Left ventricle myocardium inferior (tissue), 1 donor: Measurements from ENCODE around the gene DNAJC24. TPM values are rescaled to one million over a fixed set of nuclear protein-coding genes. Genes with fewer than 3 reads are reported as not detected.
"Not testable (repeated sequence)": the region's sequence is repeated elsewhere in the genome, so short reads cannot be mapped to it uniquely, and the experiment has no call there.

Experiments
- DNase-seq: peaks from one replicate; pipeline ENCODE4 v3.0.0-alpha.2; 2020
- H3K27ac ChIP-seq: fragments of 200-600 bp; replicated peaks from 2 replicates; pipeline ENCODE4 v1.8.0; 2021
- H3K27me3 ChIP-seq: fragments of 200-600 bp; 2 replicates; pipeline ENCODE4 v1.8.0; 2021; ENCODE audit warnings: low read depth
- H3K36me3 ChIP-seq: fragments of 200-600 bp; 2 replicates; pipeline ENCODE4 v1.8.0; 2021
- H3K4me1 ChIP-seq: fragments of 200-600 bp; 2 replicates; pipeline ENCODE4 v1.8.0; 2021
- H3K4me3 ChIP-seq: fragments of 200-600 bp; 2 replicates; pipeline ENCODE4 v1.8.0; 2021; ENCODE audit warnings: mild to moderate bottlenecking, moderate library complexity
- H3K9me3 ChIP-seq: fragments of 200-600 bp; replicated peaks from 2 replicates; pipeline ENCODE4 v1.8.0; 2021
- CTCF ChIP-seq: fragments of 200-600 bp; IDR thresholded peaks from 2 replicates; pipeline ENCODE4 v1.8.0; 2021; ENCODE audit warnings: antibody characterized with exemption, mild to moderate bottlenecking, borderline replicate concordance
- intact Hi-C: fragments of 100-400 bp; cut with micrococcal nuclease; formaldehyde crosslinking; loops from one replicate; pipeline ENCODE4 v1.11.0; 2022
- long read RNA-seq: library from polyadenylated mRNA; unstranded; transcript quantifications from one replicate; pipeline ENCODE4 v2.0.0, GENCODE V29; 2021
- total RNA-seq: library from RNA; stranded (reverse); fragmentation: NEBNext Ultra II Directional; extraction: Animal tissue kit (Norgen Biotek cat#: 25700); gene quantifications from one replicate; pipeline ENCODE4 v1.2.1, GENCODE V29; 2021
- donor health status: DM: no; HTN: yes; CAD: no; lungs with severe emphysema.

DNAJC24 gene
- 22.9 TPM for total RNA-seq
- long read RNA-seq, partial matches to known transcripts: 0 of 4 reads
- long read RNA-seq, other reads (novel, unspliced or antisense): 3 of 4 reads

DNA sequence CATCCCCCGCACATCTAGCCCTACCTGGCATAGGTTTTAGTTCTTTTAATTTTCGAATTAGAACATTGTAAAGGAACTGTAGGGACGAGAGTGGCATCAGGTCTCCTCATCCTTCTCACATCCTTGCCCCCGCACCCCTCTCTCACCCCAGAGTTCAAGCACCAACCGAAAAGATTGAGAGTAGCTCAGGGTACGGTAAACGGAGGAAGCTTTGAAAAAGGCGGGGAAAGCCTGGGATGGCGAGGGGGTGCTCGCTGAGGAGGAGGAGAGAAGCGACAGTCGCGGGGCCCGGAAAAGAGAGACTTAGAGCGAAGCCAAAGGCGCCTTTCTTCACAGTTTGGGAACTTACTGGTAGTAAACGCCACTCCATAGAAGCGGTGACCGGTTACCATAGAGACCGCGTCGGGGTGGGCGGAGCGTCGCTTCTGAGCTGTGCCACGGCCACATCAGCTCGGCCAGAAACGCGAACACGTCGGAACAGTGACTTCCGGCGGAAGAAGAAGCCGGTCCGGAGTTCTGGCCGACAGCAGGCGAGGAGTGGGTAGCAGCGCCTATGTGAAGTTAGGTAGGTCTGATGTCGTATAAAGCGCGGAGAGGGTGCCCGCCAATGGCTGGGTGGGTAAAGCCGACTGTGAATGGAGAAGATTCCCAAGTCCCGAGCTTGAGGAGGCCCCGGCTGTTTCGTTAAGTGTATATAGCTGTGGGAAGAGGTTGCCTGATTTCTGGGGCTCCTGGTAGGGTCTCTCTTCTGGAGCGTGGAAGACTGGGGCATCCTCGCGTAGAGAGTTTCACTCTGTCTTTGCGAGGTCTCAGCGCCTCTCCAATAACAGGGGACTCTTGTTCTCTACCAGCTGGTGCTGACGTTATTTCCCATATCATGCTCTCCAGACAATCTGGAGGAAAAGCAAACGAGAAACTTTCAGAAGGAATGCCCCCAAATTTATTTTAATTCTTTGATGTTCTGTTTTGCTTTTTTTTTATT lies at the start of gene DNAJC24, which contains the start of gene DCDC1:
DNAJC24 (plus strand) TSS at position 513 of the 982 bp plus-strand sequence. CDS start 889 bp downstream, outside the sequence.
DCDC1 (minus strand) TSS at position 392 of the 982 bp plus-strand sequence. CDS start 41,459 bp downstream, outside the sequence.
- Histone ChIP-seq H3K4me3 (peak within 1 kb of the TSS; percentile 78), H3K9me3 (no peaks in the 10 kb centered on the region), H3K36me3 (no peaks in the 10 kb centered on the region), H3K4me1 (peaks cover 33% of the 10 kb centered on the region), H3K27me3 (no peaks in the 10 kb centered on the region), H3K27ac (peak within 1 kb of the TSS; percentile 72)
- DNase-seq: peak; percentile 91
- no peak for TF ChIP-seq CTCF
- intact Hi-C loops: no loop called here

- H3K36me3 ChIP-seq, H3K27ac ChIP-seq, H3K9me3 ChIP-seq, H3K4me1 ChIP-seq, H3K4me3 ChIP-seq, H3K27me3 ChIP-seq, DNase-seq, intact Hi-C loops: not testable (repeated sequence)
Measured at GRCh38 chr11:31321494-31321893, 48.2 kb upstream of the DNAJC24 start.

DNA sequence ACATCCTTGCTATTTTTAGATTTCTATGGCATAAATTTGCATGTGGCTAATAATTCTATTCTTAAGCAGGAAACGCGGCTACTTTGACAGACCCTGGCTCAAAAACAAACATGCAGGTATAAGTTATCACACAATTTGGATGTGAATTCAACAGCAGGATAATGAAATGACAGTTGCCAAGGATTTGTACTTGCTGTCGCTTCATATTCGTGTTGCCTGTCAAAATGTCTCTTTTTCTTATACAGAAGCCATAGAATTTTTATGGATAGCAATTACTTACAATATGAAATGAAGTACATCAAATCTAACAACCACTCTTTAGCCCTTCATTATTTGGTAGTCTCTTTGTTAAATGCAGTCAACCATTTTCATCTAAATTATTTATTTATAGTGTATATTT lies 46.5 kb upstream of the DNAJC24 start:
- no peak for DNase-seq
- no peaks in the 10 kb centered on the region for H3K27me3 ChIP-seq
- H3K4me3 ChIP-seq: no peak overlapping the region
- no peak for TF ChIP-seq CTCF
- H3K27ac ChIP-seq: no peak overlapping the region
- no peaks in the 10 kb centered on the region for H3K4me1 ChIP-seq
- H3K36me3 ChIP-seq: no peaks in the 10 kb centered on the region
- intact Hi-C loops: no loop called here
- no peaks in the 10 kb centered on the region for H3K9me3 ChIP-seq

GRCh38 chr11:31325160-31325559 lies 44.5 kb upstream of the DNAJC24 start:
- no peaks in the 10 kb centered on the region for H3K27me3 ChIP-seq
- intact Hi-C loops: no loop called here
- no peaks in the 10 kb centered on the region for H3K9me3 ChIP-seq
- H3K27ac ChIP-seq: no peak overlapping the region
- H3K4me3 ChIP-seq: no peak overlapping the region
- no peak for DNase-seq
- H3K36me3 ChIP-seq: no peaks in the 10 kb centered on the region
- no peak for TF ChIP-seq CTCF
- H3K4me1 ChIP-seq: no peaks in the 10 kb centered on the region

- intact Hi-C loops: no loop called here
- DNase-seq: no peak
- Histone ChIP-seq H3K9me3 (peaks cover 6% of the 10 kb centered on the region), H3K4me1 (no peaks in the 10 kb centered on the region), H3K36me3 (no peaks in the 10 kb centered on the region), H3K27ac (no peak overlapping the region), H3K27me3 (no peaks in the 10 kb centered on the region), H3K4me3 (no peak overlapping the region)
- TF ChIP-seq CTCF: no peak
Measured at GRCh38 chr11:31326470-31327148, 43.1 kb upstream of the DNAJC24 start.
